Measurements from ENCODE around the gene CATSPER4.

Gene CATSPER4

GRCh38 chr1:26160527-26161414 lies 29.6 kb upstream of the CATSPER4 start:
- Histone ChIP-seq H3K4me1 (ENCODE audit: low read length) (peaks cover 5% of the 10 kb centered on the region; the same call in 1 of the 2 replicates), H3K27ac (ENCODE audit: low read length) (no peak overlapping the region), H3K27me3 (replicated peaks; ENCODE audit: insufficient read depth, low read length) (peaks cover 27% of the 10 kb centered on the region), H3K9me2 (replicated peaks; ENCODE audit: insufficient read depth, low read length) (no peaks in the 10 kb centered on the region), H3K9me3 (replicated peaks; ENCODE audit: insufficient read depth, low read length) (no peaks in the 10 kb centered on the region), H3K36me3 (replicated peaks; ENCODE audit: insufficient read depth, low read length) (no peaks in the 10 kb centered on the region), H4K20me1 (ENCODE audit: insufficient read depth, low read length) (no peaks in the 10 kb centered on the region), H2AFZ (ENCODE audit: low read length) (peak overlapping the region; percentile 54), H3K79me2 (ENCODE audit: low read length) (no peaks in the 10 kb centered on the region), H3F3A (ENCODE audit: insufficient read depth, low read length) (no peaks in the 10 kb centered on the region), H3K4me2 (ENCODE audit: low read depth, low read length) (peak overlapping the region; percentile 84), H3K9ac (ENCODE audit: low read length) (no peak overlapping the region), H3K4me3 (ENCODE audit: low read length) (peak overlapping the region; percentile 52; the same call in 1 of the 2 replicates)
- DNase-seq, result no peak
- no peak for TF ChIP-seq EZH2 (optimal IDR thresholded peaks at IDR 0.05; ENCODE audit: low read depth, low read length)
- TF ChIP-seq CTCF (IDR thresholded peaks at IDR 0.05; ENCODE audit: low read length), result no peak
- TF ChIP-seq EZH2phosphoT487 (IDR thresholded peaks at IDR 0.05; ENCODE audit: low read length), result no peak

GRCh38 chr1:26161415-26162219 lies 28.8 kb upstream of the CATSPER4 start:
- DNase-seq, result peak; percentile 37
- Histone ChIP-seq H3K9me3 (replicated peaks; ENCODE audit: insufficient read depth, low read length) (no peaks in the 10 kb centered on the region), H3K9me2 (replicated peaks; ENCODE audit: insufficient read depth, low read length) (no peaks in the 10 kb centered on the region), H3K36me3 (replicated peaks; ENCODE audit: insufficient read depth, low read length) (no peaks in the 10 kb centered on the region), H4K20me1 (ENCODE audit: insufficient read depth, low read length) (no peaks in the 10 kb centered on the region), H3K9ac (ENCODE audit: low read length) (no peak overlapping the region), H3K27me3 (replicated peaks; ENCODE audit: insufficient read depth, low read length) (peaks cover 27% of the 10 kb centered on the region), H3K79me2 (ENCODE audit: low read length) (no peaks in the 10 kb centered on the region), H3K4me3 (ENCODE audit: low read length) (peak overlapping the region; percentile 52; the same call in 1 of the 2 replicates), H3K4me2 (ENCODE audit: low read depth, low read length) (peak overlapping the region; percentile 94), H3F3A (ENCODE audit: insufficient read depth, low read length) (no peaks in the 10 kb centered on the region), H2AFZ (ENCODE audit: low read length) (peak overlapping the region; percentile 54), H3K27ac (ENCODE audit: low read length) (no peak overlapping the region), H3K4me1 (ENCODE audit: low read length) (peaks cover 6% of the 10 kb centered on the region)
- TF ChIP-seq EZH2phosphoT487 (IDR thresholded peaks at IDR 0.05; ENCODE audit: low read length) (no peak), EZH2 (optimal IDR thresholded peaks at IDR 0.05; ENCODE audit: low read depth, low read length) (peak; percentile 51), CTCF (IDR thresholded peaks at IDR 0.05; ENCODE audit: low read length) (no peak)

GRCh38 chr1:26162220-26162709 lies 28.1 kb upstream of the CATSPER4 start:
- H3K9me3 ChIP-seq (replicated peaks; ENCODE audit: insufficient read depth, low read length), result no peaks in the 10 kb centered on the region
- DNase-seq, result no peak
- H3K27me3 ChIP-seq (replicated peaks; ENCODE audit: insufficient read depth, low read length), result peaks cover 27% of the 10 kb centered on the region
- no peaks in the 10 kb centered on the region for H3K36me3 ChIP-seq (replicated peaks; ENCODE audit: insufficient read depth, low read length)
- peak overlapping the region; percentile 48; the same call in 1 of the 2 replicates for H3K4me3 ChIP-seq (ENCODE audit: low read length)
- no peaks in the 10 kb centered on the region for H3F3A ChIP-seq (ENCODE audit: insufficient read depth, low read length)
- TF ChIP-seq EZH2phosphoT487 (IDR thresholded peaks at IDR 0.05; ENCODE audit: low read length) (no peak), EZH2 (optimal IDR thresholded peaks at IDR 0.05; ENCODE audit: low read depth, low read length) (no peak), CTCF (IDR thresholded peaks at IDR 0.05; ENCODE audit: low read length) (no peak)
- peaks cover 10% of the 10 kb centered on the region for H3K4me1 ChIP-seq (ENCODE audit: low read length)
- no peaks in the 10 kb centered on the region for H4K20me1 ChIP-seq (ENCODE audit: insufficient read depth, low read length)
- H3K9ac ChIP-seq (ENCODE audit: low read length), result no peak overlapping the region
- H3K79me2 ChIP-seq (ENCODE audit: low read length), result no peaks in the 10 kb centered on the region
- H3K27ac ChIP-seq (ENCODE audit: low read length), result no peak overlapping the region
- H3K4me2 ChIP-seq (ENCODE audit: low read depth, low read length), result peak overlapping the region; percentile 94
- H3K9me2 ChIP-seq (replicated peaks; ENCODE audit: insufficient read depth, low read length), result no peaks in the 10 kb centered on the region
- H2AFZ ChIP-seq (ENCODE audit: low read length), result peak overlapping the region; percentile 44
